GM18505 (cell line): ENCODE results near the gene TMC5.

ENCODE experiments used
- ATAC-seq: cut with Tn5 transposase; IDR thresholded peaks from one replicate; pipeline ENCODE4 v1.9.1; 2021; ENCODE audit not compliant: unreplicated experiment
- POLR2A ChIP-seq: IDR thresholded peaks from 4 replicates; pipeline ENCODE4 v1.6.1; 2011; ENCODE audit warnings: borderline replicate concordance; ENCODE audit not compliant: insufficient read depth, insufficient read length; ENCODE audit errors: extremely low read depth

Gene TMC5

DNA sequence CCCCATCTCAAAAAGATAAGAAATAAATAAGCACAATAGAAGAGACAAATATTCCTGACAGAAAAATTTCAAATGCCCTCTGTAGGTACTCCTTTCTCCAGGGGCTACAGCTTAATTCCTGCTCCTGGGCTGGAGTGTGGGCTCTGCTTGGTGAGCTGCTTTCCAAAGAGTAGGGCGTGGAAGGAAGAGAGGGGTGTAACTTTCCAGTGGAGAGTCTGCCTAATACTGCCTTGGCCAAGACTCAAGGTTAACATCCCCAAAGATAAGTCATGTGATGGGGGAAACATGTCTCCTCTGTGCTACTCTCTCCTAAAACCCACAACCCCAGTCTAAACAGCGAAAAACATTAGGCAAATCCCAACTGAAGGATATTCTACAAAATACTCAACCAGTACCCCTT is 42.7 kb downstream of the TMC5 start:
- no peak for TF ChIP-seq POLR2A
- ATAC-seq: no peak

DNA sequence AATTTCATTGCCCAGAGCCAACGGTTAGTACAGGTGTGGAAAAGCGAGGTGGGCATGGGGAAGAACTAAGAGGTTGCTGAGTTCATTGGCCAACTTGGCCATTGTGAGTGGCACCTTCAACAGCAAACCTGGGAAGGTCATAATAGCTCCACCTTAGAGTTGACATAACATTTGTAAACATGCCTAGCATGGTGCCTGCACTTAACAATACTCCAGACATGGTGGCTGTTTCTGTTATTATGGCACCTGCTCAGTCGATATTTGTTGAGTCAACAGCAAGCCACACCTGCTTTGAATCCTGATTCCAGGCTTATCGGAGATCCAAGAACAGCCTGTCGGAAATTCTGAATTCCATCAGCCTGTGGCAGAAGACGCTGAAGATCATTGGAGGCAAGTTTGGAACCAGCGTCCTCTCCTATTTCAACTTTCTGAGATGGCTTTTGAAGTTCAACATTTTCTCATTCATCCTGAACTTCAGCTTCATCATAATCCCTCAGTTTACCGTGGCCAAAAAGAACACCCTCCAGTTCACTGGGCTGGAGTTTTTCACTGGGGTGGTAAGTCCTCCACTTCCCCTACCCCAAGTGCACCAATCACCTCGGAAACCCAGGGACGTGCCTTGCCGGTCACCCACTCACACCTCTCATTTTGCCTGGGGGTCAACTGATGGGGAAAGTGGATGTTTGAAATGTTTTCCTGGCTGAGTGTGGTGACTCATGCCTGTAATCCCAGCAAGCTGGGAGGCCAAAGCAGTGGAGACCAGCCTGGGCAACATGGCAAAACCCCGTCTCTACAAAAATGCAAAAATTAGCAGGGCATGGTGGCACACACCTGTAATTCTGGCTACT is 46.0 kb downstream of the TMC5 start:
- no peak for TF ChIP-seq POLR2A
- no peak for ATAC-seq

DNA sequence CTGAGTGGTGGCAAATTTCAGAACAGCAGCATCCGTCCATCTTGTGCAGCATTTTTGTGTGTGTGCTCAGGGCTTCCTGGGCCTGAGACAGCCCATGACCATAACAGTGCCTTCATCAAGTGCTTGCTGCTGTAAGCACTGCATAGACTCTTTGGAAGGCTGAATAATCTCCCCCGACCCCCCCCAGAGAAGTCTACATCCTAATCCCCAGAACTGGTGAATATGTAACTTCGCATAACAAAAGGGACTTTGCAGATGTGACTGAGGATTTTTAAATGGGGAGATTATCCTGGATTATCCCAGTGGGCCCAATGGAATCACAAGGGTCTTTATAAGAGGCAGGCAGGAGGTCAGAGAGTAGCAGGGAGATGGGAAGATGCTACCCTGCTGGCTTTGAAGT is 50.6 kb downstream of the TMC5 start:
- no peak for TF ChIP-seq POLR2A
- no peak for ATAC-seq

DNA sequence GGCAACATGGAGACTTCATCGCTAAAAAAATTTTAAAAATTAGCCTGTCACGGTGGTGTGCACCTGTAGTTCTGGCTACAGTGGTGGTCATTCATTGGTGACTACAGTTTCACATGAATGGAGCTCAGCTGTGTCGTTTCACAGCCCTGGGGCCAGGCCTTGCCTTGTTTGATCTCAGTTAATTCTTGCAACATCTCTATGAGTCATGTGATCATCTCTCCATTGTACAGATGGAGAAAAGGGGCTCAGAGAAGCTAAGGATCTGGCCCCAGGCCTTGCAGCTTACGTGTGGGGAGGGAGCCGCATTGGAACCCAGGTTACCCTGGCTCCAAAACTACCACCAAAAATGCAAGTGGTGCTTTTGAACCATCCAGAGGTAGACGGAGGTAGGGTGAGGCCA is 54.8 kb downstream of the TMC5 start:
- TF ChIP-seq POLR2A: no peak
- no peak for ATAC-seq

DNA sequence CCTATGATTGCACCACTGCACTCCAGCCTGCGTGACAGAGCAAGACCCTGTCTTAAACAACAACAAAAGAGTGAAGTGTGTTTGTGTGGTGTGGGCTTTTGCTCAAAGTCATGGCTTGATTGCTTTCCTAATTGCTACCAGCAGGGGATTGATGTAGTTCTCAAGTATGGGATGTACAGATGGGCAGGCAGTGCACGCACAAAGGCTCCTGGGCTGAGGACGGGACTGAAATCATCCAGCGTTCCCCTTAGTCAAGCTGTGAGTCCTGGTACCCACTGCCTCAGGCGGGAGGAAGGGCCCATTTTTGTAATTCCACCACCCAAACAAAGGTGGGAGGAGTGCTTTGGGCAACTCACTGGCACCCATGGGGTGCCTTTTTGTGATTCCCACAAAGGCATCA is 56.9 kb downstream of the TMC5 start:
- no peak for ATAC-seq
- no peak for TF ChIP-seq POLR2A

DNA sequence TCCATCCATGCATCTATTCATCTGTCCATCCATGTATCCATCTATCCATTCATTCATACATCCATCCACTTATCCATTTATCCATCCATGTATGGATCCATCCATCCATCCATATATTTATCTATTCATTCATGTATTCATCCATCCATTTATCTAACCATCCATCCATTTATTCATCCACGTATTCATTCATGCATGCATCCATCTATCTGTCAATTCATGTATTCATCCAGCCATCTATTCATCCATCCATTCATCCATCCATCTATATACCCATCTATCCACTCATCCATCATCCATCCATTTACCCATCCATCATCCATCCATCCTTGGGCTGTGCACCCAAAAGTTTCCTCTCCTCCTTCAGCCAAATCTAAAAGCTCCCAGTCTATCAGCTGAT is 60.8 kb downstream of the TMC5 start:
- TF ChIP-seq POLR2A: no peak

DNA sequence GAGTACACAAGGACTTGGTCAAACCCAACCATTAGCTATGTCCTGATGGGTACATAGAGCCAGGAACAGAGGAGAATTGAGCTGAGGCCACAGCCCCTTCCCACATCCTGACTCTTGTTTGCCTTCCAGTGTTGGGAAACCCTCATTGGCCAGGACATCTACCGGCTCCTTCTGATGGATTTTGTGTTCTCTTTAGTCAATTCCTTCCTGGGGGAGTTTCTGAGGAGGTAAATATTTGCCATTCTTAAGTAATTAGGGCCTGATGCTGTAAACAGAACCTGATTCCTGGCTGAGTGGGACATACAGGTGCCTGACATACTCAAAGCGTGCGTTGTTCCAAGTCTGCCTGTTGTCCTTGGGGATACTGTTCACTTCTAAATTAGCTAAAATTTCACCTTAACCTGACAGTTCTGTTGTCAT is 61.6 kb downstream of the TMC5 start:
- TF ChIP-seq POLR2A: no peak
- no peak for ATAC-seq

More for the DNA sequence above, 60.8 kb downstream of the TMC5 start:
- ATAC-seq: no peak

DNA sequence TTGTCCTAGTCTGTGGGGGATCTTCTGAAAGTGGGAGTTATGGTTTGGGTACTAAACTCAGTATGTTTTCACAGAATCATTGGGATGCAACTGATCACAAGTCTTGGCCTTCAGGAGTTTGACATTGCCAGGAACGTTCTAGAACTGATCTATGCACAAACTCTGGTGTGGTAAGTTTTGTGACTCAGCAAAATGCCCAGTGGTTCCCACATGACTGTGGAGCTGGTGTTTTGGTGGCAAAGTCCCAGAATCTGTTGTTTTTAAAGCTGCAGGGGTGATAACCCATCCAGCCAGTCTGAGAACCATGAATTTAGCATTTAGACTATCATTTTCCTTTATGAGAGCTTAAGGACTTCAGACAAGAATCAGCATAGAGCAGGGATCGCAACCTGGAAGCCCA is 63.6 kb downstream of the TMC5 start:
- no peak for ATAC-seq
- no peak for TF ChIP-seq POLR2A

DNA sequence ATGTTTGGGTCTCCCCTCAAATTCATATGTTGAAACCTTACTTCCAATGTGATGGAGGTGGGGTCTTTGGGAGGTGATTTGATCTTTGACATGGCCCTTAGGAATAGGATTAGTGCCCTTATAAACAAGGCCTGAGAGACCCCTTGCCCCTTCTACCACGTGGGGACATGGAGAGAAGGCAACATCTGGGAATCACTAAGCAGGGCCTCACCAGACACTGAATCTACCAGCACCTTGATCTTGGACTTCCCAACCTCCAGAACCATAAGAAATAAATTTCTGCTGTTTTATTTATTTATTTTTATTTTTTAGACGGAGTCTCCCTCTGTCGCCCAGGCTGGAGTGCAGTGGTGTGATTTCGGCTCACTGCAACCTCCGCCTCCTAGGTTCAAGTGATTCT is 64.1 kb downstream of the TMC5 start:
- no peak for ATAC-seq
- no peak for TF ChIP-seq POLR2A

DNA sequence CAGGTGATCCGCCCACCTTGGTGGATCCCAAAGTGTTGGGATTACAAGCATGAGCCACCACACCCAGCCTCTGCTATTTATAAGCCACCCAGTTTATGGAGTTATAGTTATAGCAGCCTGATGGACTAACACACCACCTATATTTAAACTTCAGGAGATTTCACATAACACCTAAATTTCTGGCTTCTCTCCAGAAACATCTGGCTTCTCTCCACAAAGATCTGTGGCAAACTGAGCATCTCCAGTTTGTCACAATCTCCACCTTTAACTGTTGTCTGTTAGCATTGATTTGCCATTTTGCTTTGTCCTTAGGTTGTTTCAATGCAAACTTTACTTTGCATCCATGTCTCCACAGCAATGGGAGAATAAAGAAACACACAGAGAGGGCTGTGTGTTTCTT is 64.6 kb downstream of the TMC5 start:
- ATAC-seq: no peak
- no peak for TF ChIP-seq POLR2A

DNA sequence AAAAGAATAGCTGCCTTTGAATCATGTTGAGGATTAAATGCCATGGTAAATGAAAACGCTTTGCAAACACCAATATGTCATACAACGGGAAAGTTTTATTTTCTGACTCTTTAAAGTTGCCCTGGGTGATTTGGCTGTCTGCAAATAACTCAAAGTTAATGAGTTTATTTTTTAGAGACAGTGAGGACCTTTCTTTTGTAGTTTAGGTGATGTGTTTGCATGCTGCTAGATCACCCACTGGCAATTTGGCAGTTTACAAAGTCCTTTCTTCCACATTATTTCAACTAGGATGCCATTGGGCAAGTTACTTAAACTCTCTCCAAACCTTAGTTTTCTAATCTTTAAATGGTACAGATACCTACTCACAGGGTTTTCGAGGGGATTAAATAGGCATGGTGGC is 66.4 kb downstream of the TMC5 start:
- TF ChIP-seq POLR2A: no peak
- no peak for ATAC-seq

DNA sequence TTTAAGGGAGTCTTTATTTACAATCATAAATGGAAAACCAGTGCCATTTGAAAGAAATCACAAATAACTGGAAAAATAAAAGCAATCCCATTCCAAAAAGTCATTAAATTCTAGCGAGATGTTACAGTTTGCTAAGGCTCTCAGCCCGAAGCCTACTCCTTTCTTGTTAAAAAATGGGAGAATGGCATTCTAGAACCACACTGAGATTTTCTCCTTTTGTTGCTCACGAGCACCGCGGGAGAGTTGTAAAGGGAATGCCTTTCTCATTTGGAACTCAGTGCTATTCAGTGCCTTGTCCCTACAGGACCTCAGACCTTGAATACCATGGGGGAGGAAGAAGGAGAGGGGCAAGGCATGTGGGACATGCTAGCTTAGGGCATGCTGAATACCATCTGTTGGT is 67.9 kb downstream of the TMC5 start:
- no peak for TF ChIP-seq POLR2A
- no peak for ATAC-seq

DNA sequence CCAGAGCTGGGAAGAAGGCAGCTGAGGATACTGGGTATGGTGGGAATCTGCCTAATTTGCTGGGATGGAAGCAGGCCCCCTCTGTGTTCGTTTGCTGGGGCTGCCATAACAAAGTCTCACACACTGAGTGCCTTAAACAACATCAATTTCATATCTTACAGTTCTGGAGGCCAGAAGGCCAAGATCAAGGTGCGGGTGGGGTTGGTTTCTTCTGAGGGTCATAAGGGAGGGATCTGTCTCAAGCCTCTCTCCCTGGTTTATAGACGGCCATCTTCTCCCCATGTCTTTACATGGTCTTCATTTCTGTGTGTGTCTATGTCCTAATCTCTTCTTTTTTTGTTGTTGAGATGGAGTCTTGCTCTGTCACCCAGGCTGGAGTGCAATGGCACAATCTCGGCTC is 68.4 kb downstream of the TMC5 start:
- no peak for ATAC-seq

DNA sequence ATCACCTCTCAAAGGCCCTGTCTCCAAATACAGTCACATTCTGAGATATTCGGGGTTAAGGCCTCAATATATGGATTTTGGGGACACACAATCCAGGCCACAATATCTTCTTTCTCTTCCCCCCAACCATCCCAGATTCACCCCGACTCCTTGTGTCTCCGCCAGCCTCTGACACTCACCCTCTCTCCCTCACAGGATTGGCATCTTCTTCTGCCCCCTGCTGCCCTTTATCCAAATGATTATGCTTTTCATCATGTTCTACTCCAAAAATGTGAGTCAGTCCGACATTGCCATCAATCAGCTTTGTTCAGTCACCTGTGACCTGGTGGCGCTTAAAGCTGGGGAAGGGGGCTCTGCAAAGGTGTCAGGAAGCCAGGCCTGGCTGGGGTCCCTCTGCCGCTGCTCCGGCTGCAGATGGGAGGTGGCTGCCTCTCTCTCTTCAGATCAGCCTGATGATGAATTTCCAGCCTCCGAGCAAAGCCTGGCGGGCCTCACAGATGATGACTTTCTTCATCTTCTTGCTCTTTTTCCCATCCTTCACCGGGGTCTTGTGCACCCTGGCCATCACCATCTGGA is 69.2 kb downstream of the TMC5 start:
- TF ChIP-seq POLR2A: no peak
- ATAC-seq: no peak

More for the DNA sequence above, 68.4 kb downstream of the TMC5 start:
- TF ChIP-seq POLR2A: no peak
